ENCODE measurements around the gene CST7. TPM values are rescaled to one million over a fixed set of nuclear protein-coding genes. Genes with fewer than 3 reads are reported as not detected.

CST7 gene
- total RNA-seq, 1 experiment from 2014 or later = not detected

DNA sequence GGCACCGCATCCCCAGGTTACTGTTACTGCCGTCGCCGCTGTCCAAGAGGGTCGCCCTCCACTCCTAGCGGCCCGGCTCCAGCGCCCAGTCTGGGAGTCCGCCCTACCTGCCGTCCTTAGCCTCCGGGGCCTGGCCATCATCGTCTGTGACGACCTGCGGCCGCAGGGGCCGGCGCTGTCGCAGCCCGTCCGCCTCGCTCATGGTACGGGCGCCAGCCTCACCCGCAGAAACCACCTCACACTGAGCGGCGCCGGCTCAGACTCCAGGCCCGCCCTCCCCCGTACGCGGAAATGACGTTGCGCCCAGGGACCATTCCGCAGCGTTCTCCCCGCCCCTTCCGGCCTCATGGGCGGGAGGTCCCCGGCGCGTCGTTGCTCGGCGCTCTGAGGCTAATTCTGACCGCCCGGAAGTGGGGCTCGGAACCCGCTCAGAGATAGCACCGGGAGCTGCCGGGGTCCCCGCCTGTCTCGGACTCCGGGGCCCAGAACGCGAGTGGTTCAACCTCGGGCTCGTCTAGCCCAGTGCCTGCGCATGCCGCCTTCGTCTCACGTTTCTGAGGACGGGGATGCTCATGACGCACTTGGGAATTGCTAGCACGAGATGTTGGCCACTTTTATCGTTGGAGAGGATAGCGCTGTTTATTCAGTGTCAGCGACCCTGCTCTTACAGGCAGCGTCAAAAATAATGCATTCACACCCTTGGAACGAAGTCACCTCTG lies 43.6 kb downstream of the CST7 start, which contains the start of gene APMAP:
TSS of gene APMAP (minus strand) at position 265 of the 719 bp plus-strand sequence. CDS start at position 202, 63 bp downstream.
- no peak for TF ChIP-seq EZH2 (IDR thresholded peaks at IDR 0.05; ENCODE audit: borderline replicate concordance, low read depth, low read length, poor library complexity, severe bottlenecking)
- TF ChIP-seq CTCF (conservative IDR thresholded peaks at IDR 0.05; ENCODE audit: low read depth, low read length) = no peak
- ChIA-PET CTCF (interaction anchor here (1.8 to 2.0 kb wide), 2 partner anchors 66 to 407 kb away, joined by 4 to 6 read pairs; no protein-coding TSS in a partner anchor), POLR2A (ENCODE audit: low non-redundant PET) (no interaction called here)
- H3K36me3 ChIP-seq (ENCODE audit: insufficient read depth, low read length, poor library complexity, severe bottlenecking) = no peaks in the 10 kb centered on the region
- DNase-seq (ENCODE audit: low spot score) = peak; percentile 96
- BruUV-seq (replicated peaks) = no TSS peak
- peak within 1 kb of the TSS; percentile 85 for H3K27ac ChIP-seq (ENCODE audit: low read depth, low read length, poor library complexity, severe bottlenecking)
- no peaks in the 10 kb centered on the region for H3K27me3 ChIP-seq (replicated peaks; ENCODE audit: insufficient read depth, low read depth, low read length, poor library complexity)
- H3K9me3 ChIP-seq (ENCODE audit: low read depth, low read length, poor library complexity, severe bottlenecking) = no peaks in the 10 kb centered on the region
- H3K4me1 ChIP-seq (ENCODE audit: insufficient read depth, low read length, poor library complexity, severe bottlenecking) = peaks cover 18% of the 10 kb centered on the region
- peak within 1 kb of the TSS; percentile 92 for H3K4me3 ChIP-seq (ENCODE audit: low read depth, low read length, poor library complexity, severe bottlenecking)
- intact Hi-C loops (cut with micrococcal nuclease; ENCODE audit: unreplicated experiment) = loop anchor here (5.0 to 10.0 kb wide), 2 partner anchors 205 to 232 kb away; partner anchors contain the start of gene ENTPD6

DNA sequence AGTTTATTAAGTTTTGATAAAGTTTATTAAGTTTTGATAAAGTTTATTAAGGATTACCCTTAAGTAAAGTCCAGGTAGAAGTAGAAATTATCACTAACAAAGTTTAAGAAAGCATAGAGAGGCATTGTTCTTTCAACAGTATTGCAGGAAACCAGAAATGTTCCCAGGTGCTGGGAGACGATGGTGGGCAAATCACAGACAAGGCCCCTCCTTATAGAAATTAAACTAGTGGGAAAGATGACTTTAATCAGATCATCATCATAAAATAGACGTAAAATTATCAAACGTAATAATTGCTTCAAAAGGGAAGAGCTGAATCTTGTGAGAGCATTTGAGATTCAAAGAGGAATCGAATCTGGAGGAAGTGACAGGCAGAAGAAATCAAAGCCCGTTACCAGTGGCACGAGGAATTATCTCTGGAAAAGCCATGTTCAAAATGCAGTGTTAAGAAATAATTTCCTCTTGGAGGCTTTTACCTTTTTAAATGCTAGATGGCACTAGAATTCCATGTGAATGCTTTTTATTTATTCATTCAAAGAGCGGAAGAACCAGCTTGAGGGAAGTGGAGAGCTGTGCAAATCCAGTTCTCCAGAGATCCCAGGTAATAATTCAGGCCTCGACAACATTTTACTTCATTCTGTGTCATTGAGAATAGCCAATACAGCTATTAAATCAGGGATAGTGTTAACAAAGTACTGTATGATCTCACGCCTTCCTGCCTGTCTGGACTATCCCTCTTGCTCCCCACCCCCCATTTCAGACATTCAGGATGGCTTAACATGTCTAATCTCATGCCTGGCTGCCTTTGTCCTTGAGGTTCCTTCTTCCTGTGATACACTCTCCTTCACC lies 44.5 kb downstream of the CST7 start:
- H3K27ac ChIP-seq (ENCODE audit: low read depth, low read length, poor library complexity, severe bottlenecking) = peak overlapping the region; percentile 85
- DNase-seq (ENCODE audit: low spot score) = peak; percentile 70
- ChIA-PET CTCF (interaction anchor here (0.9 to 2.0 kb wide), 3 partner anchors 65 to 414 kb away, joined by 3 to 6 read pairs (median 4); partner anchors contain the start of gene GINS1), POLR2A (ENCODE audit: low non-redundant PET) (no interaction called here)
- TF ChIP-seq CTCF (conservative IDR thresholded peaks at IDR 0.05; ENCODE audit: low read depth, low read length) = peak; percentile 50
- TF ChIP-seq EZH2 (IDR thresholded peaks at IDR 0.05; ENCODE audit: borderline replicate concordance, low read depth, low read length, poor library complexity, severe bottlenecking) = no peak
- H3K4me3 ChIP-seq (ENCODE audit: low read depth, low read length, poor library complexity, severe bottlenecking) = peak overlapping the region; percentile 92
- H3K4me1 ChIP-seq (ENCODE audit: insufficient read depth, low read length, poor library complexity, severe bottlenecking) = peaks cover 18% of the 10 kb centered on the region
- H3K27me3 ChIP-seq (replicated peaks; ENCODE audit: insufficient read depth, low read depth, low read length, poor library complexity) = peaks cover 3% of the 10 kb centered on the region
- no peaks in the 10 kb centered on the region for H3K36me3 ChIP-seq (ENCODE audit: insufficient read depth, low read length, poor library complexity, severe bottlenecking)
- intact Hi-C loops (cut with micrococcal nuclease; ENCODE audit: unreplicated experiment) = loop anchor here (2.0 to 10.0 kb wide), 4 partner anchors 204 to 405 kb away; partner anchors contain the start of gene ENTPD6
- BruUV-seq (replicated peaks) = no TSS peak
- H3K9me3 ChIP-seq (ENCODE audit: low read depth, low read length, poor library complexity, severe bottlenecking) = no peaks in the 10 kb centered on the region

DNA sequence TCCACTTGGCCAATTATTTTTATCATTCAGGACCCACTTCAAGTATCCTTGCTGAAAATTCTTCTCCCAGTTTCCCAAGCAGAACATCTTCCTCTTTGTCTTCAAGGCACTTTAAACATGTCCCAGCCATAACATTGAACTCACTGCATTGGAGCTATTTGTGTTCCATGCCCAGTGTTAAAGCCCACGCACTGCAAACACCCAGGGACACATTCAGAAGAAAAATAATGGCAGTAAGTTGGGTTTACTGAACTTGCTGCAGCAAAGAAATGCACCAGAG lies 45.1 kb downstream of the CST7 start:
- no peak for DNase-seq (ENCODE audit: low spot score)
- H3K4me1 ChIP-seq (ENCODE audit: insufficient read depth, low read length, poor library complexity, severe bottlenecking) = peaks cover 18% of the 10 kb centered on the region

More for the DNA sequence above, 45.1 kb downstream of the CST7 start:
- no peaks in the 10 kb centered on the region for H3K9me3 ChIP-seq (ENCODE audit: low read depth, low read length, poor library complexity, severe bottlenecking)
- no peak for TF ChIP-seq CTCF (conservative IDR thresholded peaks at IDR 0.05; ENCODE audit: low read depth, low read length)
- no peak for TF ChIP-seq EZH2 (IDR thresholded peaks at IDR 0.05; ENCODE audit: borderline replicate concordance, low read depth, low read length, poor library complexity, severe bottlenecking)
- ChIA-PET CTCF (interaction anchor here (0.9 to 2.0 kb wide), 3 partner anchors 65 to 413 kb away, joined by 3 to 6 read pairs (median 4); partner anchors contain the start of gene GINS1), POLR2A (ENCODE audit: low non-redundant PET) (no interaction called here)
- no TSS peak for BruUV-seq (replicated peaks)
- no peak overlapping the region for H3K4me3 ChIP-seq (ENCODE audit: low read depth, low read length, poor library complexity, severe bottlenecking)
- no peaks in the 10 kb centered on the region for H3K36me3 ChIP-seq (ENCODE audit: insufficient read depth, low read length, poor library complexity, severe bottlenecking)
- H3K27ac ChIP-seq (ENCODE audit: low read depth, low read length, poor library complexity, severe bottlenecking) = no peak overlapping the region
- peaks cover 3% of the 10 kb centered on the region for H3K27me3 ChIP-seq (replicated peaks; ENCODE audit: insufficient read depth, low read depth, low read length, poor library complexity)
- intact Hi-C loops (cut with micrococcal nuclease; ENCODE audit: unreplicated experiment) = loop anchor here (2.0 to 10.0 kb wide), 4 partner anchors 203 to 405 kb away; partner anchors contain the start of gene ENTPD6
